PC-3 (cell line): ENCODE results near the gene BBLN.

Source experiments
- CTCF ChIP-seq: fragments of 300-600 bp; sonication (generic); conservative IDR thresholded peaks from 2 replicates; pipeline ENCODE4 v1.5.1; 2017; ENCODE audit warnings: antibody characterized with exemption, low read depth, mild to moderate bottlenecking, low read length
- EZH2 ChIP-seq: fragments of 300-600 bp; sonication (generic); IDR thresholded peaks from one replicate; pipeline ENCODE4 v1.6.1; 2017; ENCODE audit warnings: antibody characterized with exemption, mild to moderate bottlenecking, low read length; ENCODE audit not compliant: unreplicated experiment

- TF ChIP-seq CTCF (no peak), EZH2 (no peak)
Measured at GRCh38 chr9:128163523-128164306, 3.6 kb downstream of the BBLN start.
